ENCODE measurements around the gene MMAB. TPM values are rescaled to one million over a fixed set of nuclear protein-coding genes. Genes with fewer than 3 reads are reported as not detected.

The MMAB gene
- total and polyA plus RNA-seq, 2 of the 13 experiments (the other 11 are each of a cell fraction or from before 2014, with no cell fraction given): 26.1 to 77.3 TPM

DNA sequence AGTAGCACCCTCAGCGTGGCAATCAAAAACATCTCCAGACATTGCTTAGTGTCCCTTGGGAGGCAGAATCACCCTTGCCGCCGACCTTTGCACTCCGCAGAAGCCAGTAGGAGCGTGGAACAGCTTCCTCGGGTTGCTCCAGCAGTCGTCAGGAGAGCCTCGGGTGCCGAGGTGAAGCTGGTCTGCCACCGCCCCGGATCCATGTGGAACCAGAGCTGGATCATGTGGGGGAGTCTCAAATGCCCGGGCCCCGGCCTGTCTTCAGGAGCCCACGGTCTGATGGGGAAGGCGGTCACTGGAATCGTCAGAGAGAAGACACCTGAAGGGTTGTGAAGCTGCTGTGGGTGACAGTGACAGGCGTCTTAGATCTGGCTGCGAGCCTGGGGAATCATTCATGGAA lies 14.6 kb upstream of the MMAB start:
- Histone ChIP-seq H3K4me2 (ENCODE audit: low read depth, low read length) (no peak overlapping the region), H3K9me3 (ENCODE audit: low read length) (no peaks in the 10 kb centered on the region), H3K27me3 (ENCODE audit: control insufficient read depth in 1 of 2, insufficient read depth in 2 of 2, low read length in 2 of 2) (no peaks in the 10 kb centered on the region), H4K20me1 (ENCODE audit: insufficient read depth, low read length) (no peaks in the 10 kb centered on the region), H3K36me3 (replicated peaks in 1 of 2; ENCODE audit: control insufficient read depth in 1 of 2, insufficient read depth in 2 of 2, low read length in 2 of 2) (peaks cover 0 to 34% of the 10 kb centered on the region in 2 experiments; a peak in 4 of 5 replicates), H3K4me1 (ENCODE audit: insufficient read depth, low read length) (peaks cover 55% of the 10 kb centered on the region), H2AFZ (ENCODE audit: low read length) (no peak overlapping the region), H3K4me3 (replicated peaks in 1 of 3; ENCODE audit: insufficient read depth in 1 of 3, low read depth in 2 of 3, low read length in 3 of 3) (no peak overlapping the region), H3K27ac (ENCODE audit: extremely low read length, insufficient read depth, low read length) (peak overlapping the region; percentile 83), H3K9ac (ENCODE audit: insufficient read depth, low read depth, low read length) (no peak overlapping the region; the same call in 1 of the 2 replicates), H3K79me2 (ENCODE audit: insufficient read depth, low read length) (no peaks in the 10 kb centered on the region)
- in situ Hi-C loops (cut with HindIII; ENCODE audit: extremely low pct_ligation_motif_present, low pct_unique_long_range_greater_than_20kb) (no loop called here), intact Hi-C loops (cut with micrococcal nuclease; ENCODE audit: unreplicated experiment) (no loop called here)
- TF ChIP-seq HNRNPLL (IDR thresholded peaks at IDR 0.05; ENCODE audit: low read depth, low read length, poor library complexity, severe bottlenecking) (peak; percentile 7), HNRNPL (IDR thresholded peaks at IDR 0.05; ENCODE audit: low read depth, low read length) (0 out of 2 replicates have a peak, but pooled peaks have one; percentile 26), BRD4 (CRISPR knock-in tag; IDR thresholded peaks at IDR 0.05) (no peak), DRAP1 (CRISPR knock-in tag; IDR thresholded peaks at IDR 0.05) (no peak)
- TF ChIP-seq, protein P1, sequence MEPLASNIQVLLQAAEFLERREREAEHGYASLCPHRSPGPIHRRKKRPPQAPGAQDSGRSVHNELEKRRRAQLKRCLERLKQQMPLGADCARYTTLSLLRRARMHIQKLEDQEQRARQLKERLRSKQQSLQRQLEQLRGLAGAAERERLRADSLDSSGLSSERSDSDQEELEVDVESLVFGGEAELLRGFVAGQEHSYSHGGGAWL (CRISPR knock-in tag; IDR thresholded peaks at IDR 0.05): no peak
- POLR2A ChIA-PET: interaction anchor here (1.0 to 2.5 kb wide), 3 partner anchors 10 to 126 kb away, joined by 3 to 13 read pairs (median 12); partner anchors contain the start of genes FAM222A, MMAB and MVK
- WGBS (ENCODE audit: low lambda C conversion rate): 96% methylated on average over 15 of the region's 18 CpGs
- ATAC-seq (no peak), FAIRE-seq (no peak), DNase-seq (ENCODE audit: low spot score) (no peak)
- CTCF ChIA-PET (ENCODE audit: low intra/inter-chr PET ratio, low total read pairs): no interaction called here
- no TSS peak for BruUV-seq (replicated peaks)

All from HepG2 (cell line).